CD14-positive monocyte (primary cell): ENCODE results near the gene DCANP1. TPM values are rescaled to one million over a fixed set of nuclear protein-coding genes. Genes with fewer than 3 reads are reported as not detected.

Experiments used
- DNase-seq, 3 donors: peaks; one replicate each; pipeline ENCODE4 v3.0.0-alpha.2; 2011 to 2022
- H2AFZ ChIP-seq: 2 replicates; pipeline ENCODE4 v1.6.0; 2012; ENCODE audit warnings: mild to moderate bottlenecking, low read depth, low read length, inconsistent platforms; ENCODE audit not compliant: insufficient read depth, poor library complexity, severe bottlenecking
- H3K27ac ChIP-seq, 2 donors: 1 replicate in 1 of 2; 2 replicates in 1 of 2; pipeline ENCODE4 v1.5.1; 2012 to 2013; ENCODE audit warnings: low read length in 2 of 2, control low read depth in 1 of 2, inconsistent platforms in 1 of 2, low read depth in 1 of 2, mild to moderate bottlenecking in 1 of 2
- H3K27me3 ChIP-seq, 2 donors: one replicate each; pipeline versions ENCODE4 v1.6.0 to v1.6.1; 2011 to 2013; ENCODE audit warnings: low read length in 2 of 2; ENCODE audit not compliant: control insufficient read depth in 2 of 2, insufficient read depth in 2 of 2
- H3K36me3 ChIP-seq, 2 donors: replicated peaks in 1 of 2; 1 replicate in 1 of 2; 2 replicates in 1 of 2; pipeline versions ENCODE4 v1.5.1 to v1.6.1; 2012 to 2013; ENCODE audit warnings: low read length in 2 of 2, control low read depth in 1 of 2, inconsistent platforms in 1 of 2, mild to moderate bottlenecking in 1 of 2; ENCODE audit not compliant: insufficient read depth in 2 of 2, control insufficient read depth in 1 of 2
- H3K4me1 ChIP-seq, 2 donors: 1 replicate in 1 of 2; 2 replicates in 1 of 2; pipeline versions ENCODE4 v1.5.1 to v1.6.1; 2012 to 2013; ENCODE audit warnings: low read length in 2 of 2, control low read depth in 1 of 2, inconsistent platforms in 1 of 2, mild to moderate bottlenecking in 1 of 2, moderate library complexity in 1 of 2; ENCODE audit not compliant: insufficient read depth in 2 of 2, control insufficient read depth in 1 of 2
- H3K4me2 ChIP-seq: replicated peaks from 2 replicates; pipeline ENCODE3; 2012; ENCODE audit warnings: low read length, moderate library complexity, mild to moderate bottlenecking; ENCODE audit not compliant: poor library complexity, severe bottlenecking; ENCODE audit errors: extremely low read depth
- H3K4me3 ChIP-seq, 3 experiments: fragments of 200-600 bp in 1 of 3; sonication (generic) in 1 of 3; replicated peaks in 1 of 3; 1 replicate in 2 of 3; 2 replicates in 1 of 3; pipeline ENCODE4 v1.5.1; 2011 to 2013; ENCODE audit warnings: low read length in 3 of 3, mild to moderate bottlenecking in 3 of 3, control low read depth in 2 of 3, low read depth in 2 of 3, inconsistent platforms in 1 of 3, moderate library complexity in 1 of 3
- H3K79me2 ChIP-seq: 2 replicates; pipeline ENCODE4 v1.6.0; 2012; ENCODE audit warnings: mild to moderate bottlenecking, control low read depth, inconsistent platforms, low read length, moderate library complexity; ENCODE audit not compliant: insufficient read depth
- H3K9ac ChIP-seq: 2 replicates; pipeline ENCODE4 v1.6.0; 2017; ENCODE audit warnings: low read length, mild to moderate bottlenecking; ENCODE audit not compliant: insufficient read depth, poor library complexity, severe bottlenecking
- H3K9me3 ChIP-seq, 2 donors: replicated peaks in 1 of 2; 1 replicate in 1 of 2; 2 replicates in 1 of 2; pipeline versions ENCODE4 v1.5.1 to v1.6.1; 2012 to 2013; ENCODE audit warnings: low read length in 2 of 2, control low read depth in 1 of 2; ENCODE audit not compliant: control insufficient read depth in 1 of 2, insufficient read depth in 1 of 2
- H4K20me1 ChIP-seq: 2 replicates; pipeline ENCODE4 v1.6.0; 2012; ENCODE audit warnings: mild to moderate bottlenecking, low read length, control low read depth, moderate library complexity; ENCODE audit not compliant: insufficient read depth
- H3K27ac Mint-ChIP-seq, 7 donors: one replicate each; pipeline ENCODE4 v1.8.0; 2020; ENCODE audit warnings: mild to moderate bottlenecking in 7 of 7, mixed read lengths in 7 of 7, moderate library complexity in 6 of 7, inconsistent platforms in 2 of 7
- H3K27me3 Mint-ChIP-seq, 3 donors: one replicate each; pipeline ENCODE4 v1.8.0; 2021 to 2022; ENCODE audit warnings: low read depth in 3 of 3, mild to moderate bottlenecking in 3 of 3, mixed read lengths in 3 of 3, moderate library complexity in 3 of 3, inconsistent platforms in 1 of 3
- H3K36me3 Mint-ChIP-seq, 2 donors: one replicate each; pipeline ENCODE4 v1.8.0; 2020; ENCODE audit warnings: mixed read lengths in 2 of 2, inconsistent platforms in 1 of 2, mild to moderate bottlenecking in 1 of 2
- H3K4me1 Mint-ChIP-seq: one replicate; pipeline ENCODE4 v1.8.0; 2020; ENCODE audit warnings: mild to moderate bottlenecking, mixed read lengths
- H3K4me3 Mint-ChIP-seq, 2 donors: one replicate each; pipeline ENCODE4 v1.8.0; 2020; ENCODE audit warnings: mild to moderate bottlenecking in 2 of 2, mixed read lengths in 2 of 2, moderate library complexity in 1 of 2
- H3K9me3 Mint-ChIP-seq, 7 donors: one replicate each; pipeline ENCODE4 v1.8.0; 2020 to 2022; ENCODE audit warnings: mixed read lengths in 7 of 7, mild to moderate bottlenecking in 6 of 7, moderate library complexity in 6 of 7, inconsistent platforms in 2 of 7
- WGBS: methylation state at CpG from one replicate; pipeline ENCODE4 v1.1.5; 2013; ENCODE audit warnings: missing lambda C conversion rate; ENCODE audit not compliant: insufficient coverage; 5-methylcytosine and 5-hydroxymethylcytosine counted together
- intact Hi-C, 2 donors: fragments of 100-400 bp; cut with micrococcal nuclease; formaldehyde crosslinking; loops; one replicate each; pipeline versions ENCODE4 v1.15.0 to v1.15.1; 2023
- polyA plus RNA-seq, 3 donors: library from polyadenylated mRNA; depleted of rRNA in 1 of 3; unstranded in 2 of 3; stranded (reverse) in 1 of 3; fragments of 300-500 nt in 2 of 3; fragments of >200 nt in 1 of 3; fragmentation: Illumina TruSeq in 2 of 3; gene quantifications; 1 replicate in 2 of 3; 2 replicates in 1 of 3; pipeline ENCODE4 v1.2.3, GENCODE V29; 2012 to 2021
- small RNA-seq: library from RNA; depleted of rRNA; stranded (forward); fragments of <200 nt; gene quantifications from one replicate; pipeline ENCODE3, GENCODE V24; 2012; ENCODE audit warnings: low read depth; ENCODE audit not compliant: insufficient read length
- TF ChIP-seq, protein P1 (sequence below): fragments of 200-600 bp; IDR thresholded peaks from one replicate; pipeline ENCODE4 v1.8.0; 2022; ENCODE audit warnings: antibody characterized with exemption, mild to moderate bottlenecking

Gene DCANP1
- polyA plus RNA-seq, 3 donors = 0.14 to 0.85 (median 0.15) TPM

DNA sequence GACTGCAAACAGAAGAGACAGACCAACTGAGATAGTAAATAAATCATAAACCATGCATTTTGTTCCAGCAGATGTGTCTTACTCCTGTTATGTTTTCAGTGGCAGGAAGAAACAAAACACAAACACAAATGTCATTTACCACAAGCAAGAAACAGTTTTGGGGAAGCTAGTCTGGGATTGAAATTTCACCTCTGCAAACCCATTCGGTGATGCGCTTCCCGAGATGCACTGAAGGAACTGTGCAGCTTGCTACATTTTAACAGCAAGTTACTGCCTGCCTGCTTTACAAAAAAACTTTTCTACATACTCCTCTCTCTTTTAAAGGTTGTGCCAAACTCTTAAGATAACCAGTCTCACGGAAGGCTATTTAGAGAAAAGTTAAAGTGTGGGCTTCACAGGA, 51.3 kb downstream of the DCANP1 start:
- peaks cover 98% of the 10 kb centered on the region for H3K79me2 ChIP-seq
- no peak overlapping the region for H2AFZ ChIP-seq
- intact Hi-C loops = loop anchor here (5.0 kb wide), 3 partner anchors 36 to 61 kb away; no protein-coding TSS in a partner anchor
- DNase-seq = peak; percentile 45 to 61 (median 53)
- peaks cover 59% of the 10 kb centered on the region for H4K20me1 ChIP-seq
- peaks cover 0 to 5% of the 10 kb centered on the region in 2 donors for H3K36me3 ChIP-seq
- H3K27me3 ChIP-seq = no peaks in the 10 kb centered on the region
- peaks cover 89 to 91% of the 10 kb centered on the region in 2 donors for H3K4me1 ChIP-seq
- peak overlapping the region; percentile 96 for H3K27ac ChIP-seq
- H3K9ac ChIP-seq = peak overlapping the region; percentile 96
- H3K4me1 Mint-ChIP-seq = peaks cover 87% of the 10 kb centered on the region
- H3K9me3 Mint-ChIP-seq = peaks cover 0 to 3% (median 0%) of the 10 kb centered on the region in 7 donors
- peaks cover 0 to 1% (median 1%) of the 10 kb centered on the region in 3 donors for H3K27me3 Mint-ChIP-seq
- TF ChIP-seq, protein P1, sequence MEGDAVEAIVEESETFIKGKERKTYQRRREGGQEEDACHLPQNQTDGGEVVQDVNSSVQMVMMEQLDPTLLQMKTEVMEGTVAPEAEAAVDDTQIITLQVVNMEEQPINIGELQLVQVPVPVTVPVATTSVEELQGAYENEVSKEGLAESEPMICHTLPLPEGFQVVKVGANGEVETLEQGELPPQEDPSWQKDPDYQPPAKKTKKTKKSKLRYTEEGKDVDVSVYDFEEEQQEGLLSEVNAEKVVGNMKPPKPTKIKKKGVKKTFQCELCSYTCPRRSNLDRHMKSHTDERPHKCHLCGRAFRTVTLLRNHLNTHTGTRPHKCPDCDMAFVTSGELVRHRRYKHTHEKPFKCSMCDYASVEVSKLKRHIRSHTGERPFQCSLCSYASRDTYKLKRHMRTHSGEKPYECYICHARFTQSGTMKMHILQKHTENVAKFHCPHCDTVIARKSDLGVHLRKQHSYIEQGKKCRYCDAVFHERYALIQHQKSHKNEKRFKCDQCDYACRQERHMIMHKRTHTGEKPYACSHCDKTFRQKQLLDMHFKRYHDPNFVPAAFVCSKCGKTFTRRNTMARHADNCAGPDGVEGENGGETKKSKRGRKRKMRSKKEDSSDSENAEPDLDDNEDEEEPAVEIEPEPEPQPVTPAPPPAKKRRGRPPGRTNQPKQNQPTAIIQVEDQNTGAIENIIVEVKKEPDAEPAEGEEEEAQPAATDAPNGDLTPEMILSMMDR = no peak
- WGBS = 0% methylated on average over 3 of the region's 4 CpGs
- no peaks in the 10 kb centered on the region for H3K9me3 ChIP-seq
- peak overlapping the region; percentile 92 for H3K4me2 ChIP-seq
- peak overlapping the region; percentile 92 to 96 for H3K4me3 Mint-ChIP-seq
- H3K36me3 Mint-ChIP-seq = peaks cover 33 to 42% of the 10 kb centered on the region in 2 donors
- peak overlapping the region; percentile 94 to 99 (median 97) for H3K27ac Mint-ChIP-seq
- peak overlapping the region; percentile 9 to 96 (median 96) for H3K4me3 ChIP-seq

DNA sequence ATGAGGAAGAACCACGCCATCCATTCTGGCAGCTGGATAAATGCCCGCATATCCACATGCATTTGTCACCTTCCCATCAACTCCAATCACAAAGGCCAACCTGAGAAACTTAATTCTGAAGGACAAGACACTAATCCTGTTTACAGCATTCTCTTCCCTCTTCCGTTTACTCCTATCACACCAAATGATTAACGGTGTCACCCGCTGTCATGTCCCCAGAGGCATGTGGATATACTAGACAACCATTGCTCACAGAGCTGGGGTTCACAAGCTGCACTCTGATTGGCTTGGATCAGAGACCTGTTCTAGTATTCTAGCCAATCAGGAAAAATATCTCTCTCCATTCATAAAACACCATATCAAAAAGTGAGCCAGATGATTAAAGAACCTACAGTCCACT, 51.7 kb downstream of the DCANP1 start:
- peaks cover 0 to 3% (median 0%) of the 10 kb centered on the region in 7 donors for H3K9me3 Mint-ChIP-seq
- WGBS = 18% methylated on average over 5 of the region's 5 CpGs
- Histone ChIP-seq H3K4me1 (peaks cover 89 to 91% of the 10 kb centered on the region in 2 donors), H3K27me3 (no peaks in the 10 kb centered on the region), H3K79me2 (peaks cover 98% of the 10 kb centered on the region), H3K9me3 (no peaks in the 10 kb centered on the region), H3K9ac (peak overlapping the region; percentile 96), H3K36me3 (peaks cover under 1 to 9% of the 10 kb centered on the region in 2 donors), H3K27ac (peak overlapping the region; percentile 96), H3K4me3 (peak overlapping the region in 2 of 3 experiments; percentile 96), H3K4me2 (peak overlapping the region; percentile 92), H4K20me1 (peaks cover 63% of the 10 kb centered on the region), H2AFZ (no peak overlapping the region)
- intact Hi-C loops = loop anchor here (5.0 kb wide), 3 partner anchors 37 to 62 kb away; no protein-coding TSS in a partner anchor
- peak overlapping the region; percentile 92 to 96 for H3K4me3 Mint-ChIP-seq
- TF ChIP-seq, protein P1 = no peak
- H3K4me1 Mint-ChIP-seq = peaks cover 87% of the 10 kb centered on the region
- peak overlapping the region; percentile 94 to 99 (median 97) for H3K27ac Mint-ChIP-seq
- H3K27me3 Mint-ChIP-seq = peaks cover 0 to 1% (median 1%) of the 10 kb centered on the region in 3 donors
- DNase-seq = peak in 2 of 3 donors; percentile 39 to 53
- H3K36me3 Mint-ChIP-seq = peaks cover 35 to 45% of the 10 kb centered on the region in 2 donors

Small RNA genes lying within 50 kb of the gene (small RNA-seq; reads per million reads assigned to genes)
- not detected for gene DCANP1

Other genes starting within 250 kb of the DCANP1 start
- 100 to 1,000 TPM; 352 to 443 (median 440) TPM for gene MACROH2A1, start 48.1 kb downstream of the DCANP1 start, polyA plus RNA-seq
- gene TIFAB, start 5.0 kb upstream of the DCANP1 start, polyA plus RNA-seq = under 1 TPM; 0.29 to 0.71 (median 0.50) TPM
- not detected for gene NEUROG1, start 88.6 kb upstream of the DCANP1 start, polyA plus RNA-seq
- gene CXCL14, start 131.6 kb upstream of the DCANP1 start, polyA plus RNA-seq = under 1 TPM in 2 of 3 donors, not detected in 1; 0.07 to 0.12 TPM